Astrocyte of the spinal cord (primary cell): ENCODE data around the gene PLRG1.

Experiments
- DNase-seq: peaks from one replicate; pipeline ENCODE4 v3.0.0; 2011; ENCODE audit warnings: low read depth, low spot score
- H3K4me3 ChIP-seq: 2 replicates; pipeline ENCODE4 v1.5.1; 2011; ENCODE audit warnings: low read depth, mild to moderate bottlenecking, low read length, moderate library complexity
- CTCF ChIP-seq: IDR thresholded peaks from 2 replicates; pipeline ENCODE4 v1.5.1; 2012; ENCODE audit warnings: low read depth, mild to moderate bottlenecking, low read length, inconsistent platforms
- in situ Hi-C: cut with HindIII; loops from 2 replicates; pipeline ENCODE4 v1.10.0; 2017; ENCODE audit warnings: low sequenced_read_pairs

The PLRG1 gene

GRCh38 chr4:154545689-154546088 lies 4.5 kb downstream of the PLRG1 start:
- no peak for DNase-seq
- no peak overlapping the region for H3K4me3 ChIP-seq
- in situ Hi-C loops, result no loop called here
- TF ChIP-seq CTCF, result no peak

- TF ChIP-seq CTCF, result no peak
- no peak for DNase-seq
- H3K4me3 ChIP-seq, result no peak overlapping the region
- in situ Hi-C loops, result no loop called here
These were observed 7.8 kb downstream of the PLRG1 start for GRCh38 chr4:154542271-154542879.

DNA sequence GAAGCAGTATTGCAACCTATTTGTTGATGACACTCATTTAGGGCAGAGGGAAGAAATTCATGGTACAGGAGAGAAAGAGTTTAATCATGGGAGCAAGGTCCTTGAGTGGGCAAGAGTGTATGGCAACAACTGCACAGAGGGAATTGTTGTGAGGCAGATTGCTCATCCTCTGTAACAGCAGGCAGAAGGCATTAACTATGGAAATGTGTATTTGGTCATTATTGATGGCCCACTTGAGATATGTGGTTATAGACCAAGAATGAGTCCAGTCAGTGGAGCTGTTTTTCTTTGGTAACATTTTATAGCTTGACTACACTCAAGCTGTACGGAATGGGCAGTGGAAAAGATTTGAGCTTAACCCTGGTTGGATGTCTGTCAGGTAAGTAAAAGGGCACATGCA lies 15.9 kb downstream of the PLRG1 start:
- no peak for DNase-seq
- TF ChIP-seq CTCF, result no peak
- in situ Hi-C loops, result no loop called here

DNA sequence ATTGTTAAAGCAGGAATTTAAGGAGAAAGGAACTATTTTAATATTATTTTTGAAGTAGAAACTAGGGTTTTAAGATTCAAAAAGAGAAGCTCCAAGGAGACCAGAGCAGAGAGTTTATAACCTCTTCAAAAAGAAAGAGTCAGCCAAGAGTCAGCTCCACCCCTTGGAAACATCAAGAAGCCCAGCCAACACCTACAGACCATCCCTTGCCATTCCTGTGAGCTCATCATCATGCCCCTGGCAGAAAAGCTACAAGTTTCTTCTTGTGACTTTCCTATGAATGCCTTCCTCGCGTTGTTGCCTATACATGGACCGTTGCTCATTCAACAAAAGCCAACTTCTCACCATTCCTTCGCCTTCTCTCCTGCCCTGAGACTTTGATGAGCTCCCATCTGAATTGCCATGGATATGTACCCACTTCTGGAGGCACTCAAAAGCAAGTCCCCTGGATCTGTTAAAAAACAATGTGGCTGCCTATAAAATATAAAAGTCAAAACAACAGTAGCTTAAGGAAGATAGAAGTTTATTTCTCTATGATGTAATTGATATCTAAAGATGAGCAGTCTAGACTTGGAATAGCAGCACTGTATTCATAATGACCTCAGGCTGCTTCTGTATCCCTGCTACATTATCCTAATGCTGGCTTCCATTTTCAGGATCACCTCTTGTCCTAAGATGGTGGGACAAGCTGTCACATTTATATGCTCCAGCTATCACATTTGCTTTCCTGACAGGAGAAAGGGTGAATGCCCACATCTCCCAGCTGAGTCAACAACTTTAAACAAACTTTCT lies 20.3 kb downstream of the PLRG1 start:
- no peak for DNase-seq
- in situ Hi-C loops, result no loop called here
- H3K4me3 ChIP-seq, result no peak overlapping the region
- no peak for TF ChIP-seq CTCF

More for the DNA sequence above, 15.9 kb downstream of the PLRG1 start:
- H3K4me3 ChIP-seq, result no peak overlapping the region

DNA sequence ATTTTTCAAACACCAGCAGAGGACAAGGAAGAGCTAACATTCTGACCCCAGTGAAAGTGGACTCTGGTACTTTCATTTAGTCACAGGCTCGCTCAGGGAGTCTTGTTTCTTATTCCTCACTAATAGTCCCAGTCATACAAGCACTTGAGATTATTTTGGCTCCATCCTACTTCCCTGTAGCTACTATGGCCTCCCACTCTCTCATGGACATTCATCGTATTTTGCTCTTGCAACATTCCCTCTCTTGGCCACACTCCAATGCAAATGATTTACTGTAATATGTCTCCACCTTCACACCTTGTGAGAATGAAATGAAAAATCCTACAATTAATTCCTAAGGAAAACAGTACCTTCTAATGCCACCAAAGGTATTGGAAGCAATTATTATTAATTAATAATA lies 21.3 kb downstream of the PLRG1 start:
- no peak overlapping the region for H3K4me3 ChIP-seq
- in situ Hi-C loops, result no loop called here
- no peak for DNase-seq
- TF ChIP-seq CTCF, result no peak

DNA sequence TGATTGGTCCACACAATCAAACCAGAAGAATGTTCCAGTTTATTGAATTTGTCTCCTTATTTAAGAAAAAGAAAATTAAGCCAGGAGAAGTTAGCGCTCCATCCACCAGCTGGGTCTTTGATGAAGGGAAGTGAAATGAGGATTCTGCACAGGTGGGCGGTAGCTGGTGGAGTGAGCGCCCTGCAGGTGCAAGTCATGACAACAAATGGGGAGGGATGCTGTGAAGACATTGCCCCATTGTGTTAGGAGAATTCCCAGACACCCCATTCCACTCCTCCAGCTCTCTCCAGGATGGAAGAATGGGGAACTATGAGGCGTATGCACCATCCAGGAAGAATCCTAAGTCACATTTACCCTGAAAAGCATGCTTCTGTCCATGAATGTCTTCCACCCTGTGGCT lies 22.9 kb downstream of the PLRG1 start:
- in situ Hi-C loops, result no loop called here
- DNase-seq, result no peak
- H3K4me3 ChIP-seq, result no peak overlapping the region
- no peak for TF ChIP-seq CTCF
